Amygdala (tissue), 56 donors: Measurements from ENCODE around the gene ICA1L.

Experiments used
- DNase-seq, 56 donors: peaks; one replicate each; lab custom pipeline; 2025; lab: John Stamatoyannopoulos, UW

The ICA1L gene

GRCh38 chr2:202790676-202791075 lies 80.9 kb downstream of the ICA1L start:
- DNase-seq, result no peak

- DNase-seq, result no peak
Observed at GRCh38 chr2:202786842-202787241, 84.7 kb downstream of the ICA1L start.

- DNase-seq, result no peak
Observed at GRCh38 chr2:202782940-202783558, 88.5 kb downstream of the ICA1L start.

- DNase-seq, result no peak
Observed at GRCh38 chr2:202780514-202781021, 91.0 kb downstream of the ICA1L start.

GRCh38 chr2:202778217-202778616 lies 93.3 kb downstream of the ICA1L start:
- no peak for DNase-seq

GRCh38 chr2:202774104-202774503 lies 97.5 kb downstream of the ICA1L start:
- DNase-seq, result no peak

- no peak for DNase-seq
Observed at GRCh38 chr2:202773301-202773973, 98.1 kb downstream of the ICA1L start.

- no peak for DNase-seq
Observed at GRCh38 chr2:202771741-202772460, 99.7 kb downstream of the ICA1L start.

- no peak for DNase-seq
Observed at GRCh38 chr2:202771336-202771735, 100.2 kb downstream of the ICA1L start.

GRCh38 chr2:202769201-202769600 lies 102.4 kb downstream of the ICA1L start:
- DNase-seq, result no peak

GRCh38 chr2:202768273-202768672 lies 103.3 kb downstream of the ICA1L start:
- DNase-seq, result no peak

- no peak for DNase-seq
Observed at GRCh38 chr2:202765436-202765835, 106.1 kb downstream of the ICA1L start.

GRCh38 chr2:202764991-202765390 lies 106.6 kb downstream of the ICA1L start:
- no peak for DNase-seq

GRCh38 chr2:202763916-202764315 lies 107.7 kb downstream of the ICA1L start:
- DNase-seq, result no peak

GRCh38 chr2:202762556-202762955 lies 109.0 kb downstream of the ICA1L start:
- no peak for DNase-seq

GRCh38 chr2:202760848-202761247 lies 110.7 kb downstream of the ICA1L start:
- DNase-seq, result no peak

GRCh38 chr2:202758604-202759003 lies 113.0 kb downstream of the ICA1L start:
- DNase-seq, result no peak

GRCh38 chr2:202758128-202758527 lies 113.4 kb downstream of the ICA1L start:
- DNase-seq, result no peak

GRCh38 chr2:202757339-202757738 lies 114.2 kb downstream of the ICA1L start:
- DNase-seq, result no peak

- DNase-seq, result no peak
Observed at GRCh38 chr2:202756598-202756997, 115.0 kb downstream of the ICA1L start.

GRCh38 chr2:202754936-202755335 lies 116.6 kb downstream of the ICA1L start:
- no peak for DNase-seq

GRCh38 chr2:202752071-202752470 lies 119.5 kb downstream of the ICA1L start:
- no peak for DNase-seq
